Measurements from ENCODE around the gene NOX4.
"Not testable (repeated sequence)": the region's sequence is repeated elsewhere in the genome, so short reads cannot be mapped to it uniquely, and the experiment has no call there.

The NOX4 gene

DNA sequence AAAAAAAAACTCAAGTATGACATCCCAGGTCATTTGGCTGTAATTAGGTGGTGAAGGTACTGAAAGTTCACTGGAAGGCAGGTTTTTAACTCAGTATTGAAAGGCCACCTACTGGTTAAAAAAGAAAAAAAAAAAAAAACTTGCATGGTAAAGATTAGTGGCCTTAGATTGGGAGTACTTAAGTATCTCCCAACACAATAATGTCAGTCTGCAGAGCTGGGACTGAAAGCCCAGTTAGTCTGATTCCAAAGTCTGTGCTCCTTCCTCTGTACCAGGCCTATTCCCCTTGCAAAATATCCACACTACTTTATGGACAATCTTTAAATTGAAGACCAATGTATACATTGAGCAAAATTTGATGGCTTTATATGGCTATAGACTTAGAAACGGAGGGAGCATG, 85.5 kb downstream of the NOX4 start:
- peak; percentile 9 for DNase-seq

DNA sequence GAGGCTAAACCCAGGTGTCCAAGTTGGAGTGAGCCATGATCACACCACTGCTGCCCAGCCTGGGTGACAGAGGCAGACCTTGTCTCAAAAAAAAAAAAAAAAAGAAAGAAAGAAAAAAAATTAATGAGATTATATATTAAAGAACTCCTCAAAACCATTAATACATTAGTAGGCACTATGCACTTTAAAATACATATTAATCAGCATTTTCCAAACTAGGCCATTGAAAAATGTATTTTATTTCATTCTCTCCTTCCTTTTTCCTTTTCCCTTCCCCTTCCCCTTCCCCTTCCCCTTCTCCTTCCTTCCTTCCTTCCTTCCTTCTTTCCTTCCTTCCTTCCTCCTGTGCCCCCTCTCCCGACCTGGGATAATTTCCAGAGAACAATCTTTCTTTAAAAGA, 99.5 kb downstream of the NOX4 start:
- DNase-seq; in situ Hi-C loops (cut with MboI; ENCODE audit: low pct_unique_long_range_greater_than_20kb, low sequenced_read_pairs): not testable (repeated sequence)

More for the DNA sequence above, 85.5 kb downstream of the NOX4 start:
- in situ Hi-C loops (cut with MboI; ENCODE audit: low pct_unique_long_range_greater_than_20kb, low sequenced_read_pairs), result no loop called here

DNA sequence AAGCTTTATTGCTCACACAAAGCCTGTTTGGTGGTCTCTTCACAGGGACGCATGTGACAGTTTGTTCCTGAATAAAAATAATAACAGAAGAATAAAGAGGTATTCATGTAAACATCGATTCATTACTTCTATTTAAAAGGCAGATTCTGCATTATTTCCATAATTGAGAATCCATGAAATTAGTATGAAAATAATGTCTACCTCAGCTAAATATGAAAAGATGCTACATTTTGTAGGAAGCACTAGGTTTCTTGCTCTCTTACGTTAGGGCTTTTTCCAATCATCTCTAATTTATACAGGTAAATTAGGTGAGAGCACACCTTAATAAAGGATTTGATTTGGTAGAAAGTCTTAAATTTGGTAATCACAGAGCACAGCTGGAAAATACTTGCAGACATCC, 103.7 kb downstream of the NOX4 start:
- in situ Hi-C loops (cut with MboI; ENCODE audit: low pct_unique_long_range_greater_than_20kb, low sequenced_read_pairs); DNase-seq: not testable (repeated sequence)

DNA sequence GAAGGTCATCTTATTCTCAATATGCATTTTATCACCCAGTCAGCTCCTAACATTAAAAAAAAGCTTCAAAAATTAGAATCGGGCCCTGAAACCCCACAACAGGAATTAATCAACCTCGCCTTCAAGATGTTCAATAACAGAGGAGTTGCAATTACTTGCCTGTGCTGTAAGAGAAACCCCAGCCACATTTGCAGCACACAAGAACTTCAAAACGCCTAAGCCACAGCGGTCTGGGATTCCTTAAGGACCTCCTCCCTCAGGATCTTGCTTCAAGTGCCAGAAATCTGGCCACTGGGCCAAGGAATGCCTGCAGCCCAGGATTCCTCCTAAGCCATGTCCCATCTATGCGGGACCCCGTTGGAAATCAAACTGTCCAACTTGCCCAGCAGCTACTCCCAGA, 108.2 kb downstream of the NOX4 start:
- DNase-seq; in situ Hi-C loops (cut with MboI; ENCODE audit: low pct_unique_long_range_greater_than_20kb, low sequenced_read_pairs): not testable (repeated sequence)

DNA sequence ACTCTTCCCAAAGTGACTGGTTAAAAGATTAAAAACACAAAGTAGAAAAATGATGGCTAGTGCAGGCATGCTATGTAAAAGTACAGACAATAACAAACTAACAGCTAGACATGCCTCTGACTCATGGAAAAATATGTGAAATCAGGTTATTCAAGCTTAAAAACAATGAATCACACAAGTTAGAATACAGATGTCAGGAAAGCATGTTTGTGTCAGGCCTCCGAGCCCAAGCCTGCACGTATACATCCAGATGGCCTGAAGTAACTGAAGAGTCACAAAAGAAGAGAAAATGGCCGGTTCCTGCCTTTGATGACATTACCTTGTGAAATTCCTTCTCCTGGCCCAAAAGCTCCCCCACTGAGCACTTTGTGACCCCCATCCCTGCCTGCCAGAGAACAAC, 110.1 kb downstream of the NOX4 start:
- DNase-seq, result no peak
- in situ Hi-C loops (cut with MboI; ENCODE audit: low pct_unique_long_range_greater_than_20kb, low sequenced_read_pairs), result no loop called here

DNA sequence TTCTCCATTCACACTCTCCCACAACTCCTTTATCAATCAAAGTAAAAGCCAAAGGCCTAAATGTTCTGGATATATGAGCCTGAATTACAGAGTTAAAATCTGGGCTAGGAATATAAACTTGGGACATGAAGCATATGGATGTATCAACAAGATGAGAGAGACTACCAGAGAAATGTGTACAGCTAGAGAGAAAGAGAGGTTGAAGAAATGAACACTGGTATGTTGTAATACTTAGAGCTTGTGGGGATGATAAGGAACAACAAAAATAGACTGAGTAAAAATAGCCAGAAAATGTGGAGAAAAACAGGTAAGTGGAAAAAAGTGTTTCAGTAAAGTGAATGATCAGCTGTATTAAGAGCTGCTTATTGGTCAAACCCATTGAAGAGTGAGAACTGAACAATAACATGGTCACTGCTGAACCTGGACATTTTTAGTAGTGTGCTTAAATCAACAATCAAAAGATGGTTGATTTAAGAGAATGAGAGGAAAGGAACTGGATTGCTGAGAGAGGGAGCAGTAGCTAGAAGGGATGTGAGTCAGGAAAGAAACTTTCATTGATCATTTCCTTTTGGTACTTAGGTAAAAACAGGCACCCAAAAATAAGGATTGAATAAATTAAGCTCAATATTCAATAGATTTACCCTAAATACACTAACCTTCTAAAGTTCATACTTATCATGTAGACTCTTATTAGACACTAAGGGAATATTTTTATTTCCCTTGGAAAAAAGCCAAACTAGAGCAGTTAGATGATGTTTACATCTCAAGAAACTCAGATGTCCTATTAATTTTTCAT, 111.0 kb downstream of the NOX4 start:
- in situ Hi-C loops (cut with MboI; ENCODE audit: low pct_unique_long_range_greater_than_20kb, low sequenced_read_pairs); DNase-seq: not testable (repeated sequence)

DNA sequence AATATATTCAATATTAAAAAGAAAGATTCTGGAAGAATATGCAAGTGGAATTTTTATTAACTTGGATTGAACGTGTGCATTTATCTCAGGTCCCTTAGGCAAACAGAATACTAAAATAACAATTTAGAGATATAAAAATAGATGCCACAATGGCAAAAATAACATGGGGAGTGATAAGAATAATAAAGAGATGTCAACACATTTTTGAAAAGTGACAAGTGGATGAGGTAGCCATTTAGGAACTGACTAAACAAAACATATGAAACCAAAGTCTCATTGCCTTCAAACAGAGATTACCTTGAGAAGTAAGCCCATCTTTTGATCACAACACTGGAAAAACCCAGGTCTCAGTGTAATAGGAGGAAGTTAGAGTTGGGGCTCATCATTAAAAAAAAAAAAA, 112.2 kb downstream of the NOX4 start:
- DNase-seq; in situ Hi-C loops (cut with MboI; ENCODE audit: low pct_unique_long_range_greater_than_20kb, low sequenced_read_pairs): not testable (repeated sequence)

DNA sequence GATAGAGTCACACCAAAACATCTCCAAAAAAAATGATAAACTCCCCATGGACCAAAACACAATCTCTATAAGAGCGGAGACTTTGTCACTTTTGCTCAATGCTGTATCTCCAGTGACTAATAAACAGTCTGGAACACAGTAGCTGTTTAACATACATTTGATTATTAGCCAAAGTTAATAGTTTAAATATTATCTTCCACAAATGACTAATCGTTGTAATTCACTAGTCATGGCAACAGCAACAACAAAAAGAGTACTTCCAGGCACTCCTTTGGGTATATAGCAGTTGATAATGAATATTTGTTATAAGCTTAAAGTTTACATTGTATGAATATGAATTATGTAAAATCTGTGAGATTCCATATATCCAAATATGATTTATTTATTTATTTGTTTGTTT, 121.8 kb downstream of the NOX4 start:
- in situ Hi-C loops (cut with MboI; ENCODE audit: low pct_unique_long_range_greater_than_20kb, low sequenced_read_pairs); DNase-seq: not testable (repeated sequence)

DNA sequence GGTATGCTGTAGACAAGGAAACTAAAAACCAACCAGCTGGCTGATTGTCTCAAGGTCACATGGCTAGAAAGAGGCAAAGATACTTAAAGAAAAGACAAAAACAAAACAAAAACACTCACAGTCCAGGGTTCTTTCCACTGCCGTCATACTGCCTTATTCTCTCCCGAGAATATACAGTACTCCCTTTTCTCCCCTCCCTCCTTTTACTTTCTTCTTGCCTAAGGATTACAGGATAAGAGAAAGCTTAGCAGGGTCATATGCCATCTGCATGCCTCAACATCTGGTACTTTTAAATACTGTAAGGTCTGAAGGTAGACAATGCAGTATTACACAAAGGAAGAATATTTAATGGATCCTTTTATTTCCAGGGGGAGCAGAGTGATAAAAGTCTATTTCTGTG, 126.3 kb downstream of the NOX4 start:
- in situ Hi-C loops (cut with MboI; ENCODE audit: low pct_unique_long_range_greater_than_20kb, low sequenced_read_pairs); DNase-seq: not testable (repeated sequence)

DNA sequence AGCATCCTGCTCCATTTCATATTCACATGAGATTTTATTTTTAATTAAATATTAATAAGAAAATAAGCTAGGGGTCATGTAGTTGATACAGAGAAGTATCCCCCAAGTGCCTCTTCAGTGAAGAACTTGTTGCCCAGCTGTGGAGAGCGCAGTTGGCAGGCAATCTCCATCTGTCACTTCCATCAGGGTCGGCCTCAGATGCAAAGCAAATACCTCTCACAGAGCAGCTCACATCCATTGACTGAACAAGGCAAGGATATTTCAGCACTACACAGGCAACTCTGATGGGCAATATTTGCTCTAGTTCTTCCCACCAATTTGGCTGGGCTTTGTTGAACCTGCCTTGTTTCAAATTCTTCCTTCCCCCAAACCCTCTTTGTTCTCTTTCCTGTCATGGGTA, 129.4 kb downstream of the NOX4 start:
- DNase-seq, result no peak
- in situ Hi-C loops (cut with MboI; ENCODE audit: low pct_unique_long_range_greater_than_20kb, low sequenced_read_pairs), result no loop called here

DNA sequence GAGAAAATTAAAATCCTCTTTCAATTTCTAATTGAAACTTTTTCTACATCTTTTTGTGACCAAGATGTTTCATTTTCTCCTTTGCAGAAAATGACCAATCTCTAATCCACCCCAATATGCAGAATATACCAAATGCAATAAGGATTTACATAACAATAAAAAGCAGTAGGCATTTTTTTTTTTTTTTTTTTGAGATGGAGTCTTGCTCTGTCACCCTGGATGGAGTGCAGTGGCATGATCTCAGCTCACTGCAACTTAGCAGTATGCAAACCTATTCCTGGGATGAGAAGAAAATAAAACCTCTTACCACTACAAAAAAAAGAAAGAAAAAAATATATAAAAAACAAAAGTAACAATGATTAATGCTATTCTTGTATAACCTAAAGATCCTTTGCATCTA, 132.0 kb downstream of the NOX4 start:
- DNase-seq; in situ Hi-C loops (cut with MboI; ENCODE audit: low pct_unique_long_range_greater_than_20kb, low sequenced_read_pairs): not testable (repeated sequence)

DNA sequence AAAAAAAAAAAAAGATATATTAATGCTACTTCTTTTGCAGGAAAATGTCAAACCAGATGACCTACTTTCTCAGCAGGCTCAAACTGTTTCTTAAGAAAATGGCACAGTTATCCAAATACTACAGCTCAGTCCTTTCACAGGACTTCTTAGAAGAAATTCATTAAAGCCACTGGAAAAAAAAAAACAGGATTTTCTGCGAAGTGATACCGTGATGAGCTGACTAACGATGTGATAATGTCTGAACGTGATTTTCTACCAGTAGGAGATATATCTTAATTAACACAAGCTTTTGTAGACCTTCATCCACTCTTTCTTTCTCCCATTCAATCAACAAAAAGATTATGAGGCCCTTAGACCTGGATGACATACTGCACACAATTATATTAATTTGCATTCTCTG, 132.4 kb downstream of the NOX4 start:
- no peak for DNase-seq
- in situ Hi-C loops (cut with MboI; ENCODE audit: low pct_unique_long_range_greater_than_20kb, low sequenced_read_pairs), result no loop called here

DNA sequence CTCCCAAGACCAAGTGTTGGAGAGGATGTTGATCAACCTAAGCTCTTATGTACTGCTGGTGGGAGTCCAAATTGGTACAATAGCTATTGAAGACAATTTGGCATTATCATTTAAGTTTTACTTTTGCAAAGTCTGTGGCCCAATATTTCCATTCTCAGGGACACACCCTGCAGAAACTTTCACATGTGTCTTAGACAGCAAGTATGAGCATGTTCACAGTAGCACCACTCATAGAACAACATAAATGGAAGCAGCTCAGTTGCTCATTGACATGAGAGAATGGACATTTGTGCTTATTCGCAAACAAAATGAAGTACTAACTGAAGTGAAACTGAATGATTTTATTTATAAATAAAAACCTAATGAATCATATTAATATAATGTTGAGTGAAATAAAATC, 135.5 kb downstream of the NOX4 start:
- in situ Hi-C loops (cut with MboI; ENCODE audit: low pct_unique_long_range_greater_than_20kb, low sequenced_read_pairs), result no loop called here
- DNase-seq, result no peak

DNA sequence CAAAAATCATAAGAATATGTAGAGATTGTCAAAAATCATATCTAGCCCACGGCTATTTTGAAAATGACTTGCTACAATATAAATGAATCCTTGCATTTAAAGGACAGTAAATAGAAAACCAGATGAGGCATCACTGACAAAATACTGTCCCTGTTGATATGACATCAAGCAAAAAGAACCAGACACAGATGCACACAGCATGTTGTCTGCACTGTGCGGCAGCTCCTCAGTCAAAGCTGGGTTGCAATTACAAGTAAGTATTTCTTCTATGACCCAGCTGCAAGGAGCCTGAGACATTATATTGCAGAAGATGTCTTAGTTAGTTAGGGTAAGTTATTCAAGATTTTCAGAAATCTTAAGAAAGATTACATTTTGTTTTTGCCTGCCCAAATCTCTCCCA, 136.7 kb downstream of the NOX4 start:
- in situ Hi-C loops (cut with MboI; ENCODE audit: low pct_unique_long_range_greater_than_20kb, low sequenced_read_pairs); DNase-seq: not testable (repeated sequence)

DNA sequence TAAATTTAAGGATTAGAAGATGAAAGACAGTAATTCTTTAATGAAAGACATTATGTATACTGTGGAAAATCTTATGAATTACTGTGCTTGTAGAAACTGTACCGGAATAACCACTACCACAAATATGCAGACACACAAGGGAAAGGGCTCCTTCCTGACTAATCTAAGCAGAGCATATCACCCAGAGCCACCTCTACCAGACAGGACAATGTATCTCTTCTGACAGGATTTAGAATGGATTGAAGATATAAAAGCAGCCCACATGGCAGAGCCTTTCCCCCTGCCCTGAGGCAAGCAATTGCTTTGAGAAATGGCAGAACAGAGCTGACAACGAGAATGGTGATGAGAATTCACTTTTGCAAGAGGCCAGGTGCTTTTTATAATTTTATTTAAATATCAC, 144.1 kb downstream of the NOX4 start:
- in situ Hi-C loops (cut with MboI; ENCODE audit: low pct_unique_long_range_greater_than_20kb, low sequenced_read_pairs), result no loop called here
- DNase-seq, result no peak

DNA sequence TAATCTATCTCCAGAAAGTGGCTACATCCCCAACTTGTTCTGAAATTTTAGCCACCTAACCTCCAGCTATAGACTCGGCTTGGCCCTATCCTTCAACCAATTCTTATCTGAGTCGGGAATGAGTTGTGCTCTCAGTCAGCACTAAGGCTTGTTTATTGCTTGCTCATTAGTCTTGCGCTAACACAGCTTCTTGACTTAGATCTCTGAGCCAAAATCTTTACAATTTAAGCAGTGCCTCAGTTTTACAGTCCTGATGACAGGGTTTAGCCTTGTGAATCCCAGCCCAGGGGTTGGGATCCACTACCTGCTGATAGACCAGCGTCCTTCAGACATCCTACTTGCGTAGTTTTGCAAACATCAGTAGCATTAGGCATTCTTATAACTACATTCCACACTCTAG, 144.6 kb downstream of the NOX4 start:
- in situ Hi-C loops (cut with MboI; ENCODE audit: low pct_unique_long_range_greater_than_20kb, low sequenced_read_pairs), result no loop called here
- DNase-seq, result no peak

DNA sequence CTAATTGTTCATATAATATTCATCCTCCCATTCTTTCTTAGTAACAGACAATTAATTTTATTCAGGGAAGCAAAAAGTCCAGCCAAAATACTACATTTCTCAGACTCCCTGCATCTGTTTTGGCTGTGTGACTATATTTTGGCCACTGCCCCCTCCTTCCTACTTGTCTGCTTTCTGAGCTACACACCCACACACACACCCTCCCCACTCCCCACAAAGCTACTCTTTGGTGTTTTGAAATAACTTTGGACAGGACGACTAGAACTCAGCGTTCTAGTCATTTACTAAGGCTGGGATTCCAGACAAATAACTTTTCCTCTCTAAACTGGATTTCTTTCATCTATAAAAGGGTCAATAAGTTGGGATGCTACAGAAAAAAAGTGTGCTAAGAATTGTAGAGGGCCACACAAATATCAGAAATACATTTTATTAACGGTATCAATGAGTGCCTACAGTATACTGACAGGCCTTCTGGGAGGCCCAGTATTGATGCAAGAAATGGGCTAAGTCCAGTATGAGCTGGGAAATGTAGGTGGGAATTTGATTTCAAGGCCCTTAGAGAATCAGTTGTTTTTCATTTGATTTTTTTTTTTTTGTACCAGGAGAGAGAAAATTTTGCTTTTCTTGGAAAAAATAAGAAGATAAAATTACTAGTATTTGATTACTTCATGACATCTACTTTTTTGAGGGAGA, 148.1 kb downstream of the NOX4 start:
- in situ Hi-C loops (cut with MboI; ENCODE audit: low pct_unique_long_range_greater_than_20kb, low sequenced_read_pairs), result not testable (repeated sequence)

DNA sequence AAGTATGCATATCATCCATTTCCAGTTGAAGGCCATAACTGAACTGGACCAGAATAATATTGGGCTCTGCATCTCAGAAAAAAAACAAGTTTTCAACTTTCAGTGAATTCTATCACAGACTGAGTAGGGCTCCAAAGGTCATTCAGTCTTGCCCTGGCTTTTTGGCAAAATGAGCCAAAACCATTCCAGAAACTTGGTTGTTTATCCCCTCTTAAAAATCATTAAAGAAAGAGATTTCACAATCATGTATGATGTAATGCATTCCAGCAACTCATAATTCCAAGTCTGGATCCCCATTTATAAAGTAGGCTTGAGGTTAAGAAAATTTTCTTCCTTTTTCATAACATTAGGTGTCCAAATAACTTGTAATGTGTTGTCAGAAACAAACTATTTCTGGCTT, 150.7 kb downstream of the NOX4 start:
- DNase-seq, result not testable (repeated sequence)

More for the DNA sequence above, 148.1 kb downstream of the NOX4 start:
- not testable (repeated sequence) for DNase-seq

DNA sequence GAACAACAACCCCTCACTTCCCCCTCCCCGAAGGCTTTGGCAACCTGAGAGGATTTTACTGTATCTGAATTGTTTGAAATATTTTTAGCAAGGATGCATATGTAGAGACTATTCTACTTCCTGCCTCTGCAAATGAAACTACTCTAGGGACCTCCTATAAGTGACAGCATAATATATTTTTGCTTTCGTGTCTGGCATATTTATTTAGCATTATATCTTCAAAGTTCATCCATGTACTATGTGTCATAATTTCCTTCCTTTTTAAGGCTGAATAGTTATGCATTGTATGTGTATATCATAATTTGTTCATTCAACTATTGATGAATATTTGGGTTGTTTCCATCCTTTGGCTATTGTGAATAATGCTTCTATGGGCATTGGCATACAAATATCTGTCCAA, 153.1 kb downstream of the NOX4 start:
- DNase-seq; in situ Hi-C loops (cut with MboI; ENCODE audit: low pct_unique_long_range_greater_than_20kb, low sequenced_read_pairs): not testable (repeated sequence)

More for the DNA sequence above, 150.7 kb downstream of the NOX4 start:
- in situ Hi-C loops (cut with MboI; ENCODE audit: low pct_unique_long_range_greater_than_20kb, low sequenced_read_pairs), result not testable (repeated sequence)

DNA sequence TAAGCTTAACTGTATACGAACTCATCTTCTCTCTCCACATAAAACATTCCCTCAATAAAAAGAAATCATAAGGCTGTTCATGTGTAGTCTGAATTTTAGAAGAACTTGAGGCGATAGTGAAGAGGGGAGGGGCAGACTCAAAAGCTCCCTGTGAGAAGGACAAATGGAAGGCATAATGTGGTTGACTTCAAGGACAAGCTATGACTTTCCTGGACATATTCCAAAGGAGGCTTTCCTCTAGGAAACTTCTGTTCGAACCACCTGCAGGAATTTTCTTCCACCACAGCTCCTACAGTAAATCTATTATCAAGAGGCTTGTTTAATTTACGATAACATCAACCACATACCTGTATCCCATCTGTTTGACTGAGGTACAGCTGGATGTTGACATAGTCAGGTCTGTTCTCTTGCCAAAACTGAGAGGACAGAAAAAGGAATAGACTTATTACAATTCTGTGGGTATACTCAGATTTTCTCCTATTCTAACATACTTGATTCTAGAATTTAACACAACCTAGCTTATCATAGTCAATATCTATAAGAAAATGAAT, 154.0 kb downstream of the NOX4 start:
- in situ Hi-C loops (cut with MboI; ENCODE audit: low pct_unique_long_range_greater_than_20kb, low sequenced_read_pairs); DNase-seq: not testable (repeated sequence)

All from KBM-7 (cell line).